Mammary epithelial cell (primary cell): ENCODE results near the gene ZBTB16.

ENCODE experiments used
- CTCF ChIP-seq, 2 donors: IDR thresholded peaks in 1 of 2; conservative IDR thresholded peaks in 1 of 2; 2 replicates each; pipeline ENCODE4 v1.5.1; 2011 to 2012; ENCODE audit warnings: inconsistent platforms in 2 of 2, low read length in 2 of 2, mild to moderate bottlenecking in 2 of 2, control low read depth in 1 of 2, low read depth in 1 of 2; ENCODE audit not compliant: insufficient read depth in 1 of 2; ENCODE audit errors: extremely low read depth in 1 of 2
- EZH2 ChIP-seq: IDR thresholded peaks from 2 replicates; pipeline ENCODE4 v1.6.1; 2012; ENCODE audit warnings: low read length, inconsistent platforms, borderline replicate concordance

- TF ChIP-seq CTCF (conservative IDR thresholded peaks at IDR 0.05 in 1 of 2, IDR thresholded peaks at IDR 0.05 in 1 of 2; ENCODE audit: extremely low read depth in 1 of 2, insufficient read depth in 1 of 2, low read depth in 1 of 2, low read length in 2 of 2) = no peak
- no peak for TF ChIP-seq EZH2
These were observed 98.9 kb downstream of the ZBTB16 start for GRCh38 chr11:114158421-114158820.
